ENCODE data around the gene KBTBD12. TPM values are rescaled to one million over a fixed set of nuclear protein-coding genes. Genes with fewer than 3 reads are reported as not detected.

KBTBD12 gene
- total RNA-seq, 1 experiment from 2014 or later, result not detected

GRCh38 chr3:127927829-127928604 is 13.0 kb downstream of the KBTBD12 start:
- no peak for DNase-seq (ENCODE audit: low read depth, low spot score)
- no TSS peak for BruUV-seq (replicated peaks)
- Histone ChIP-seq H3K4me3 (replicated peaks in 1 of 2; ENCODE audit: low read depth in 1 of 2, low read length in 2 of 2) (no peak overlapping the region), H2AFZ (ENCODE audit: low read depth, low read length, poor library complexity, severe bottlenecking) (no peak overlapping the region), H3K9me3 (ENCODE audit: control insufficient read depth in 1 of 2, insufficient read depth in 1 of 2, low read depth in 1 of 2, low read length in 2 of 2) (no peaks in the 10 kb centered on the region), H4K20me1 (ENCODE audit: insufficient read depth) (no peaks in the 10 kb centered on the region), H3K27me3 (ENCODE audit: insufficient read depth, low read length) (peaks cover 1% of the 10 kb centered on the region; the same call in 1 of the 2 replicates), H3K36me3 (ENCODE audit: control insufficient read depth in 1 of 2, insufficient read depth in 2 of 2, low read length in 2 of 2) (no peaks in the 10 kb centered on the region), H3K4me1 (ENCODE audit: control insufficient read depth in 1 of 2, insufficient read depth in 2 of 2, low read length in 2 of 2) (no peaks in the 10 kb centered on the region), H3K9ac (ENCODE audit: low read length) (no peak overlapping the region), H3K27ac (ENCODE audit: low read depth, low read length) (no peak overlapping the region), H3K4me2 (ENCODE audit: low read length) (no peak overlapping the region), H3K9me2 (ENCODE audit: insufficient read depth) (no peaks in the 10 kb centered on the region), H3K79me2 (ENCODE audit: insufficient read depth, low read length) (no peaks in the 10 kb centered on the region)
- ATAC-seq, result no peak
- ChIA-PET RAD21 (ENCODE audit: low non-redundant PET in 1 of 2, low total read pairs in 2 of 2, uncharacterized antibody in 2 of 2, unreplicated experiment in 2 of 2) (no interaction called here), CTCF (no interaction called here), POLR2A (no interaction called here)
- intact Hi-C loops (cut with micrococcal nuclease), result no loop called here
- TF ChIP-seq FOSL1 (IDR thresholded peaks at IDR 0.05; ENCODE audit: low read depth) (no peak), POLR2AphosphoS5 (IDR thresholded peaks at IDR 0.05; ENCODE audit: low read depth, low read length) (no peak), EZH2phosphoT487 (IDR thresholded peaks at IDR 0.05; ENCODE audit: borderline replicate concordance) (no peak), RAD21 (IDR thresholded peaks at IDR 0.05; ENCODE audit: low read depth) (no peak), SIN3A (IDR thresholded peaks at IDR 0.05; ENCODE audit: low read depth) (no peak), CEBPB (IDR thresholded peaks at IDR 0.05; ENCODE audit: low read depth) (no peak), JUND (IDR thresholded peaks at IDR 0.05) (no peak), ZBTB33 (IDR thresholded peaks at IDR 0.05; ENCODE audit: extremely low read depth, insufficient replicate concordance, low read length) (no peak)
- TF ChIP-seq, protein P1, sequence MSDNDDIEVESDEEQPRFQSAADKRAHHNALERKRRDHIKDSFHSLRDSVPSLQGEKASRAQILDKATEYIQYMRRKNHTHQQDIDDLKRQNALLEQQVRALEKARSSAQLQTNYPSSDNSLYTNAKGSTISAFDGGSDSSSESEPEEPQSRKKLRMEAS (IDR thresholded peaks at IDR 0.05), result no peak

All from HCT116 (cell line).